NB4 (cell line): ENCODE results near the gene ADGRA1.

Source experiments
- DNase-seq: peaks from one replicate; pipeline ENCODE4 v3.0.0; 2010; ENCODE audit warnings: low read depth
- H3K4me3 ChIP-seq: one replicate; pipeline ENCODE4 v1.5.1; 2011; ENCODE audit warnings: mild to moderate bottlenecking, low read depth, low read length, moderate library complexity
- CTCF ChIP-seq: IDR thresholded peaks from one replicate; pipeline ENCODE4 v1.5.1; 2012; ENCODE audit warnings: low read depth, low read length
- MAX ChIP-seq: IDR thresholded peaks from 2 replicates; pipeline ENCODE4 v1.6.1; 2011; ENCODE audit warnings: low read depth, low read length
- MYC ChIP-seq: IDR thresholded peaks from 2 replicates; pipeline ENCODE4 v1.6.1; 2011; ENCODE audit warnings: low read depth, low read length
- POLR2A ChIP-seq: IDR thresholded peaks from 2 replicates; pipeline ENCODE4 v1.6.1; 2011; ENCODE audit warnings: mild to moderate bottlenecking; ENCODE audit not compliant: insufficient read length; ENCODE audit errors: extremely low read depth

The ADGRA1 gene

GRCh38 chr10:133100186-133100585 lies 12.5 kb downstream of the ADGRA1 start:
- no peak for TF ChIP-seq MAX
- no peak for TF ChIP-seq POLR2A
- no peak for TF ChIP-seq MYC
- no peak for TF ChIP-seq CTCF
- H3K4me3 ChIP-seq: no peak overlapping the region
- no peak for DNase-seq

- TF ChIP-seq CTCF: no peak
- no peak for TF ChIP-seq POLR2A
- TF ChIP-seq MYC: no peak
- TF ChIP-seq MAX: no peak
- peak; percentile 38 for DNase-seq
- no peak overlapping the region for H3K4me3 ChIP-seq
These were observed 13.1 kb downstream of the ADGRA1 start for GRCh38 chr10:133100706-133101415.

GRCh38 chr10:133101416-133101810 lies 13.7 kb downstream of the ADGRA1 start:
- no peak for DNase-seq
- no peak overlapping the region for H3K4me3 ChIP-seq
- TF ChIP-seq MYC (no peak), CTCF (no peak), MAX (no peak), POLR2A (no peak)

- H3K4me3 ChIP-seq: no peak overlapping the region
- DNase-seq: no peak
- TF ChIP-seq MYC (no peak), POLR2A (no peak), MAX (no peak), CTCF (no peak)
These were observed 14.8 kb downstream of the ADGRA1 start for GRCh38 chr10:133102415-133103095.

GRCh38 chr10:133103311-133103910 lies 15.7 kb downstream of the ADGRA1 start:
- DNase-seq: no peak
- TF ChIP-seq MAX (no peak), CTCF (no peak), POLR2A (no peak), MYC (no peak)
- no peak overlapping the region for H3K4me3 ChIP-seq
